GM18511 (cell line): ENCODE data around the gene WWOX.

ENCODE experiments used
- ATAC-seq: cut with Tn5 transposase; IDR thresholded peaks from one replicate; pipeline ENCODE4 v1.9.1; 2021; ENCODE audit warnings: mild to moderate bottlenecking, moderate library complexity; ENCODE audit not compliant: unreplicated experiment

The WWOX gene

DNA sequence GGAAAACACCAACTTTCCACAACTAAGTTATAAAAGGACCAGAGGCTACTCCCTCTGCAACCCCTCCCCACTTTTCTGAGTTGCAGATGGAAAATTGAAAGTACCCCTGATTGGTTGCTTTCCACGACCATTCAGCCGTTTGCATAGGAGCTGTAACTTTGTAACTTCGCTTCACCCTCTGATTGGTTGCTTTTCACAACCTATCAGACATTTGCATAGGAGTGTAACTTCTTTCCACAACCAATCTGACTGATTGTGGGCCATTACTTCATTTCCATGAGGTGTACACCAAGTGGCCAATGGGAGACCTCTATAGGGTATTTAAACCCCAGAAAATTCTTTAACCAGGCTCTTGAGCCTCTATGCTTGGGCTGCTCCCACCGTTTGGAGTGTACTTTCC is 644.1 kb downstream of the WWOX start:
- no peak for ATAC-seq

DNA sequence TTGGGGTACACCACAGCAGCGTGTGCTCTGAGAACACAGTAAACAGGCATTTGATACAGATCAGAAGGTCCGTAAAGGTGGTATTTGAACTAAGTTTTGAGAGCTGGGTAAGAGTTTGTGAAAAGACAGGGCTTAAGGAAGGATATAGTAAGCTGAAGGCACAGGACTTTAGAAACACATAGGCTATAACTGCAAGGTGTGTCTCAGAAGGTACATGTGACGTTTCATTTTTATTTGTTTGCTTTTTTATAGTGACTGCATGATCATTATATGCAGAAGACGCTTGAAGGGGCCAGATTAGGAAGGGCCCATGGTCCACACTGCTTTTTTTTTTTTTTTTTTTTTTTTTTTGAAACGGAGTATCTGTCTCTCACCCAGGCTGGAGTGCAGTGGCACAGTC is 644.6 kb downstream of the WWOX start:
- no peak for ATAC-seq

DNA sequence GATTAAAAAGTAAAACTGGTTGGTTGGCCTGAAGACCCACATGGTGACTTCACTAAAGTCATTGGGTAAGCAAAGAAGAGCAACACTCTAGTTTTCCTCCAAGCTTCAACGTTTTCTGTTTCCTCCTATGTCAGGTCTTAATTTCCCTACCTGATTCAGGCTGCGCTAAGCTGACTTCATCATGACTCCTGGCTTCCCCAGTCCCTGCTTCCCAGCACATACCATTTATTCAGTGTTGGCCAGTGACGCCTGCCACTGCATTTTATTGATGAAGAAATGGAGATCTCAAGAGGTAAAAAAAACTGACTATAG is 645.3 kb downstream of the WWOX start:
- ATAC-seq: no peak

DNA sequence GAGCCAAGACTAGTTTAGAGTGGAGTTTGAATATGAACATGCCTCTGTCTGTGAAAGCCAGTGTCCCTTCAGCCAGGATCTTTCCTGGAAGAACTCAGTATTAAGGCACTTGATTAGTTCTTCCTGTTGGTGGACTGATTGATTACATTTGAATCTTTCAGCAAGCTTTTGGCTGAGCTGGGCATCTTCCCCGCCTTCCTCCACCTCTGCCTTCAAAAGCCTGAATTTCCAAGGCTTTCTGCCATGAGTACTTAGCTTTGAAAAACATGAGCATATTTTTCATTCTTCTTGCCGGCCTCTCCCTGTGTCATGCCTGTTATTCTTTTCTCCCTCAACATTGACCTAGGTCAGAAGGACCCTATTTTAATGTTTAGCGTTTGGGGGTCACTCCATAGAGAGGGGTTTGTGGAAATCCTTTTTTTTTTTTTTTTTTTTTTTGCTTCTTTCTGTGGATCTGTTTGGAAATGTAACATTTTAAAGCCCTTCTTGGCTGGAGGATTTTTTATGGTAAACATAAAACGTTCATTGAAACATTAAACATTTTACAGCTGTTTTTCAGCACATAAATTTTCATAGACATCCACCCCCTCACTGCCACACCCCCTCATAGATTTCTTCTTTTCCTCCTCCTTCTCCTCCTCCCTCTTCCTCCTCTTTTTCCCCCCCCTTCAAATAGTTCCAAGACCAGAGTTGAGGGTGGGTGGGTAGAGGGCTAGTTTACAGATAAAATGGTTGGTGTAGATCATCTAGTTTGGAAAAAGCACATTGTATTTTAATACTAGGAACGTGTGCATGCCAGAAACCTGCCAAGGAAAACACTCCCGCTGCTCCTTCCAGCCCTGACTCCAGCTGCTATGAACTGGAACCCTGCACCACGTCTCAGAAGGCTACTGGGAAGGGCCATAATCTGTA is 645.9 kb downstream of the WWOX start:
- ATAC-seq: no peak

DNA sequence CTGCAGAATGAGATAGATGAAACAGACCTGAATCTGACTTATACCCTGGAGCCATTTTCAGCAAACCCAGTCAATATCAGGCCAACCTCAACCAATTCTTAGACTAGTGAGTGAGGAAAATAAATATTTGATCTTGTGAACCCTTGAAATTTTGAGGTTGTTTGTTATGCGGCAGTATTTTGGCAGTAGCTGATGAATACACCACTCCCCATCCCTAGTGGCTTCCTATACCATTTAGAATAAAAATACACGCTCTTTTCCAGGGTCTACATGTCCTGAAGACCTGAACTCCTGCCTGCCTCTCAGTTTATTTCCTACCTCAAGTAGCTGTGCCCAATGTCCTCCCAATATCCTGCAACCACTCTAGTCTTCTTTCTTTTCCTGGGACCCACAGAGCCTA is 647.3 kb downstream of the WWOX start:
- ATAC-seq: no peak

DNA sequence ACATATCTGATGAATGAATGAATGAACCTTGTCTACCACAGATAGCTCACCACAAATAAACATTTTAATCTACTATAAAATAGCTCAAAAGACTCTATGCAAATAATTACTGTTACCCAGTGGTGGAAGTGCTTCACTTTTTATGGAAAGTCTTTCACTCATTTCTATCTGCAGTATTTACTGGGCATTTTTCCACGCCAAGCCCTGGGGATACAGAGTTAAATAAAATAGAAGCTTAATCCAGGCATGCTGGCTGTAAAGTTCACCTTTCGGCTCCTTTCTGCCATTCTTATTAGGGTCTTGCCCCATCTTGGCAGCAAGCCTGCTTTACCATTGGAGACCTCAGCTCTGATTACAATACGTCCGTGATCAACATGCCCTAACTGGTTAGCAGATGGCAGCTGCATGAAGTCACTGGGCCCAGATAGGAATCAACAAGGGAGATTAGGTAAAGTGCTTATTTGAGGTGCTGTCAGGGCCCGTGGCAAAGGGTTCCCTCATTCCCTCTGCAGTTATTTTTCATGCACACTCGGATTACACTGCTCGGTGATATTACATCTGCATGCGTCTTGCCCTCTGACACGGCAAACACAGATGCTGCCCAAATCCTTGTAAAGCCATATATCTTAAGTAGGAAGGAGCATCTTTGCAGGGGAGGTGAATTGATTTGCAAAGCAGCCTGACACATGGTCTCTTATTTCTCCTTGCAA is 648.9 kb downstream of the WWOX start:
- ATAC-seq: no peak

DNA sequence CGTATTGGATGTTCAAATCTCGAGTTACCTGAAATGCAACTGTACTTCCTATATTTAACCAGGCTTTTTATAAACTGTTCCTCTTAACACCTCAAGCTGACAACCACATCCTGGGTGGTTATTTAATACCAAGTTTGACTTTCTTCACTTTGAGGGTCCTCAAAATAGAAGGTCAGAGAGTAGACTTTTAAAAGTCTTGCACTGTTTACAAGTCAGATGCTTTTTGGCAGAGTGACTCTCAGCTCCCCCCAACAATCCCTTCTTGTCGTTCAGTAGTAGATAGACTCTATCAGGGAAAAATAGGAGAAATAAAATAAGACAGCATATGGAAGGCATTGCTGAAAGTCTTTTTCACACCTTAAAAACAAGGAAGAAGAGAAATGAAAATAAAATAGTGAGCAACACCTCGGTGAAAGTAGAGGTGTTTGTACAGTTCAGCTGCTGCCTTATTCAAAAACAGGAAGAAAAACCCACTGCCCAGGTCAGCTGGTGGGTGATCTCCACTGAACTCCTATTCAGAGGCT is 650.4 kb downstream of the WWOX start:
- peak; percentile 90 for ATAC-seq

DNA sequence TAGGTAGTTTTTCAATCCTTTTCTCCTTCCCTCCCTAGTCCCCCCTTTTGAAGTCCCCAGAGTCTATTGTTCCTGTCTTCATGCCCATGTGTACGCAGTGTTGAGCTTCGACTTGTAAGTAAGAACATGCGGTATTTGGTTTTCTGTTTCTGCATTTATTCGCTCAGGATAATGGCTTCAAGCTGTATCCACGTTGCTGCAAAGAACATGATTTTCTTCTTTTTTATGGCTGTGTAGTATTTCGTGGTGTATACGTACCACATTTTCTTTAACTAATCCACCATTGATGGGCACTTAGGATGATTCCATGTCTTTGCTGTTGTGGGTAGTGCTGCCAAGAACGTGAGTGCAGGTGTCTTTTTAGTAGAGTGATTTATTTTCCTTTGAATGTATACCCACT is 651.2 kb downstream of the WWOX start:
- no peak for ATAC-seq

DNA sequence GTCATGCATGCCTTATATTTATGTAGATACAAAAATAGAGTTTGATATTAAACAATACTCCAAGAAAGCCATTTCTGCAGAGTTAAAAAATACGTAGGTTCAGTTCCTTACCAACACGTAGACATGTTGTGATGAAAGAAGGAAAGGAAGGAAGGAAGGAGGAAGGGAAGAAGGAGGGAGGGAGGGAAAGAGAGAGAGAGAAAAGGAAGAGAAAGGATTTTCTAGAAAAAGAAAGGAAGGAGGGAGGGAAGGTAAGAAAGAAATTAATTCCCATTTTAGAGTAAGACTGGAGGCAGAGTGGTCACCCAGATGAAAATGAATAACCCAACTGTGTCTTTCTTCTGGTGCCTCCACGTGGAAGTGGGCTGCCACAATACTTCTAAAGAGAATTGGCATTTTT is 652.1 kb downstream of the WWOX start:
- no peak for ATAC-seq

DNA sequence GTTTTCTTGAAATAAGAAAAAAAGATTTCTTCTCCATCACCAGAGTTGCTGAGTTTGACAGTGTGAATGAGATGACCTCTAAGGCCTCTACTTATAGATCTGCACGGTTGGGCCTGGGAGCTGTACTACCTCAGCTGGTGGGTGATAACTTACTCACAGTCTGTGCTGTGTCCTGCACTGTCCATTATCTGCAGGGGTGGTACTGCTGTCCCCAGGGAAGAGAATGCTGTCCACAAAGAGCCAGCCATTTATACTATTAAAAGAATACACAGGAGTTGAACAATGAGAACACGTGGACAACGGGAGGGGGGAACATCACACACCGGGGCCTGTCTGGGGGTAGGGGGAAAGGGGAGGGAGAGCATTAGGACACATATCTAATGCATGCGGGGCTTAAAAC is 655.3 kb downstream of the WWOX start:
- ATAC-seq: no peak

DNA sequence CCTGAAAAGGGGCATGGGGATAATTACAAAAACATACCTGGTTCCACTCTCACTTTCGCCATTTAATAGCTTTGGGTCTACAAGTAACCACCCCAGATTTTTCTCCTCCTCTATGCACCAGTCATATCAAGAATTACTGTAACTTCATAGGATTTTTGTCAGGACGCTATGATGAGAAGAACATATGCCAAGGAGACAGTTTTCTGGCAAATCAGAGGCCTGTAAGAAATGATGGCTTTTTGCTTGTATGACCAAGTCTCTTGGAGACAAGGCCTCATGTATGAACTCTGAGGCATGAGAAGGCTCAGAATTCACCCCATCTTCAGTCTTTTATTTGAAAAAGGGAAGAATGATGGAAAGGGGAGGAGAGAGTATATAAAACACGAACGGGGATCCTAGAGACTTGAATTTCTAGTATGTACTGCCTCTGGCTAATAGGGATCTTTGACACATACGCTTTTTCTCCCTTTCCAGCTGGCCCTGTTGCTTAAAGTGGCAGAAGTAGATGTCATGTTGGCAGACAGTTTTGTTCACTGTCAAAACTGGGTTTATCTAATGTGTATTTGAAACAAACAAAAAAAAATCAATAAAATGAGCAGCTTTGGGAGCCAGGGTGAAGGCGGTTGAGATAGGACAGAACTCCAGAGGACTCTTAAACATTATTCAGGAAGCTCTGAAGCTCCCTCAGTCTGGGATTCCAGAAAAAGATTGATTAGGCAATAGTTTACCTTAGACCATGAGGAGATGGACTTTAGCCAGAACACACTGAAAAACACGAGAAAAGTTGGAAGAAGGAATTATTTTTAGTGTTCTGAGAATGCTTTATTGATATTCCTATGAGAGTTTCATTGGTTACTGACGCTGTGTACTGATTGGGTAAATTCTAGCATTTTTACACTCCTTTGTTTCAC is 656.6 kb downstream of the WWOX start:
- no peak for ATAC-seq

DNA sequence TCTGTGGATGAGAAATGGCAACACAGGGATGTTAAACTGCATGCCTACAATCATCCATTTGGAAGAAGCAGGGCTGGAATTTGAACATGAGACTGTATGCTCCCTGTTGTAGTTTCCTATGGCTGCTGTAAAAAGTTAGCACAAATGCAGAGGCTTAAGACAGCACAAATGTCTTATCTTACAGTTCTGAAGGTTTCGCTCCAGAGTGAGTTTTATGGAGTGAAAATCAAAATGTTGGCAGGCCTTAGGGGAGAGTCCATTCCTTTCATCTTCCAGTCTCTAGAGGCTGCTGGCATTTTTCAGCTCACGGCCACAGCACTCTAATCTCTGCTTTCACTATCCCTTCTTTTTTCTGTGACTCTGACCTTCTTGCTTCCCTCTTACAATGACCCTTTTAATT is 660.1 kb downstream of the WWOX start:
- no peak for ATAC-seq

DNA sequence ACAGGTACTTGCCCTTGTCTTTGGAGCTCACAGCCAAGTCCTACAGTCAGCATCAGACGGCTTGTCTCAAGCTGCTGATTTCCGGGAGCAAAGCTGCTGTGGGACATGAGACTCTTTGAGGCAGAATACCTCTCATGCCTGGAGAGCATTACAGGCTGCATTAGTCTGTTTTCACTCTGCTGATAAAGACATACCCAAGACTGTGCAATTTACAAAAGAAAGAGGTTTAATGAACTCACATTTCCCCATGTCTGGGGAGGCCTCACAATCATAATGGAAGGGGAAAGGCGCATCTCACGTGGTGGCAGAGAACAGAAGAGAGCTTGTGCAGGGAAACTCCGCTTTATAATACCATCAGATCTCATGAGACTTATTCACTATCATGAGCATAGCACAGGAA is 661.2 kb downstream of the WWOX start:
- no peak for ATAC-seq

DNA sequence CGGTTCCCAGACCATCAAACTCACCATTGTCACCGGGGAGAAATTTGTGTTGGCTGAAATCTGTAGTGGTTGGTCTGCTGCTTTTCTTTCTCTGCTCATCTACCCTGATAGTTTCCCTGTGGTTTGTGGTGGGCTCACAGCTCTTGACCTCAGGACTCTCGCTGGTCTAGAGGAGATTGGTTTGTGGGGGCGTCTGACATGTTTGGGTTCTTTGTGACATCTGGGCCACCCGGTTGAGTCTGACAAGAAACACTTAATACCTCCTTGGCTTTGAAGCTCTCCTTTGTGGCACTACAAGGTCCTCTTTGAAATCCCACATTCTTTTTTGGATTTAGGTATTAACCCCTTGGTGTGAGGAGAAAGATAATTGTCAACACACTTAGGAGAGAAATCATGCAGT is 662.0 kb downstream of the WWOX start:
- ATAC-seq: peak; percentile 92

DNA sequence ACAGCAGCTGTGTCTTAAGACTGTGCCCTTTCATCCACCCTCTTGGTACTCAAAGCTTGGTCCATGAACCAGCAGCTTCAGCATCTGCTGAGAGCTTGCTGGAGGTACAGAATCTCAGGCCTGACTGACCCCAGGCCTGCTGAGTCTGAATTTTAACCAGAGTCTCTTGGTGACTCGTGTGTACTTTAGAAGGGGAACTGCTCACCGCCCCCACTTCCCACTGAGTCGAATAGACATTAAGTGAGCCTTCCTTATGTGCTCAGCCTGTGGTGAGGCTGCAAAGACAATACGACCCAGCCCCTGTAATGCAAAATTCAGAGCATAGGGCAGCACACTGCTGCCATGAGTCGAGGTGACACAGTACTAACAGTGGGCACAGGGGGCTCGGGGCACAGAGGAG is 662.8 kb downstream of the WWOX start:
- ATAC-seq: peak; percentile 77

DNA sequence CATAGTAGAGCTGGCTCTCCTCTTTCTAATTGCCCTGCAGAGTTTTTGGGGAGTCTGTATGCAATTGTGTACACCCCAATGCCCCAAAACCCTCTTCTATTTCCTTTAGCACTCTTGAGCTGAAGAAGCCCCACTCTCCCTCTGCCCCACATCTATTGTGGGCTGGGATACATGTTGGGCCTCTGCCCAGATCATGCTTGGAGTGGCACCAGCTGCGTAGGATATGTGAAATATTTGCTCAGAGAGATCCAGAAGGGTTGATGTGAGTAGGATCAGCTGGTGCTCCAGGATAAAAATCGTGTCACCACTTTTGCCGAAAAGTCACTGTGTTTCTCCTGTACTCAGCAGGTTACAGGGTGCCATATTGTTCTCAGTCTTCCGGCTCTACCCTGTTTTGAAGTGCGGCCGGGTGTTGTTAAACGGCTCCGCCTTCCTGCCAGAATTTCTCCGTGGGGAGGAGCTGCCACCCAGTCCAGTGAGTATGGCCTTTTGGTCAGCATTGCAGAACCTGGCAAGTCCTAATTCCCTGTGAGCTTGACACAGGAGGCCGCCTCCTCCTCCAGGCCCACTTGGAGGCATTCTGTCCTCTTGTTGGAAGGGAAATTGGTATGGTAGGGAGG is 664.5 kb downstream of the WWOX start:
- no peak for ATAC-seq

DNA sequence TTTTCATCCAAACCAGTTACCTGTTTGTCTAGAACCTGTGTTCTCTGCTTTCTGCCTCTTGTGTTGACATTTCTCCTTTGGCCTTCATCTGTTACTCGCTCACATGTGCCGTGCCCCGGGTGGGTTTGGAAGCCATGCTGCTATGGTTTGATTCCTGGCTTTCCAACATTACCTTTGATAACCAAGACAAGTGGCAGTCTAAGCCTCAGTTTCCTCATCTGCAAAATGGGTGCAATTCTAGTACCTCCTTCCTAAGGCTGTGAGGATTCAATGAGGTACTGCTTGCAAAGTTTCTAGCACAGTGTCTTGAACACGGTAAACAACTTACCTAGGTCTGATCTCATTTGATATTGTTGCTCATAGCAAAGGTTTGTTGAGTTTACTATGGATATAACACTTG is 665.0 kb downstream of the WWOX start:
- no peak for ATAC-seq

DNA sequence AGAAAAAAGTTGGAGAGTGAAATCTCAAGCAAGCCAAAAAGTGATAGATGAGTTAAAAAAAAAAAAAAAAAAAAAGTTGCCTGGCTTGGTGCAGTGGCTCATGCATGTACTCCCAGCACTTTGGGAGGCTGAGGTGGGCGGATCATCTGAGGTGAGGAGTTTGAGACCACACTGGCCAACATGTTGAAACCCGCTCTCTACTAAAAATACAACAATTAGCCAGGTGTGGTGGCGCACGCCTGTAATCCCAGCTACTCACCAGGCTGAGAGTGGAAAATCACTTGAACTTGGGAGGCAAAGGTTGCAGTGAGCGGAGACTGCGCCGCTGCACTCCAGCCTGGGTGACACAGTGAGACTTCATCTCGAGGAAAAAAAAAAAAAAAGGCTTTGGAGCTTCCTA is 668.8 kb downstream of the WWOX start:
- ATAC-seq: no peak

DNA sequence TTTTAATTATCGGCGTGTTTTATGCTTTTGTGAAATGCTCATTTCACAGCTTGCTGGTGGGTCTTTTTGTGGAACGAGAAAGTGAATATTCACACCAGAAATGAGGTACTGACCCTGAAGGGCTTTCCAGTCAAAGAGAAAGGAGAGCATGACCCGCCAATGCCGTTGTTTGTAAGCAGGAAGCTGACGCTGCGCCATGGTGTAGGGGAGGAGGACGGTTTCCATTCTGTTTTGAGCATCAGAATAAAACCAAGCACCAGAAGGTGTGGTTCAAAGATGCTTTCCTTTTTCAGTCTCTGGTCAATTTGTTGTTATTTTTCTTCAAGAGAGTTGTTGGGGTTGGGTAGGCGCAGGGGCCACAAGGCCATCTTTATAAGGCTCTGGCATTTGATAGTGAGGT is 669.3 kb downstream of the WWOX start:
- ATAC-seq: no peak

DNA sequence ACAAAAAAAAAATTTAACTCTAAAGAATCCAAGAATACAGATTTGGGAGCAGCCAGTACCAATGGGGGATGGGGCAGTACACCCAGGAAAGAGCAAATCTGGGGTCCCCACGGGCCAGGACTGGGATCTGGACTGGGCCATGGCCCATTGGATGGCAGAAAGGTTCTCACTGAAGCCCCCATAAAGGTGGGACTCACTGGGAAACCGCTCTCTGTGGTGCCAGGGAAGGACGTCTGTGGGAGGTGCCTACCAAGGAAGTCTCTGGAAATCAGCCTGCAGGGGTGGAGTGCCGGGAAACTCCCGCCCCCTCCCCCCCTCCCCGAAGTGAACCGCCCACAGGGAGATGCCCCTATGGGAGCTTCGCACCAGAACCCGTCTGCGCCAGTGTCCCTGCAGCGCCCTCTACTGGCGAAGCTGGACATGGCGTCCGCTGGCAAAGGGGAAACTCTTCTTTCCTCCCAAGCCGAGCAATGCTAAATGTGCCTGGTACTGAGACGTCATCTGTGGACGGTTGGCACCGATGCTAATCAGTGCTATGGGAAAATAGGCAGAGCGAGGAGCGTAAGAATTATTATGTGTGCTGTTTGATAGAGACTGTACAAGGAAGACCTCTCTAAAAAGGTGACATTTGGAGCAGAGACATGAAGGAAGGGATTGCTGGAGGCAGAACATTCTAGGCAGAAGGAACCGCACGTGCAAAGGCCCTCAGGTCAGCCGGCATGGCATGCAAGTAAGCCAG is 671.1 kb downstream of the WWOX start:
- no peak for ATAC-seq
